ENCODE measurements around the gene DSTYK.

The DSTYK gene

DNA sequence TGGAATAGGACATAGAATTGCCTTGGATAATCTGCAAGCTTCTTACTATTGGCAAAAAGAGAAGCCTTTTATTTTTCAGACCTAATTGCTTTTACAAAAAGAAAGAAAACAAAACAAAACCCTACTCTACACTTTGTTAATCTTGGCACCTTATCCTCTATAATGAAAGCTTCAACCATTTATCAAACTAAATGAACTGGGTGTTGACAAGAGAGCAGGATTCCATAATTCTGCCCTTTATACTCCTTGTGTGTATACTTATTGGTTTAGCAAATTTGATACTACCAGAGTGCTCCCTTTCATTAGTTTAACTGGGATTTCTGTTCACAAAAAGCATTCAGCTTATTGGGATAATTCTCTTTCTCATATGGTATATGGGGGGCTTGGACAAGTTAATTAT lies 13.2 kb upstream of the DSTYK start:
- TF ChIP-seq JUND (IDR thresholded peaks at IDR 0.05; ENCODE audit: low read depth): no peak
- in situ Hi-C loops (cut with HindIII; ENCODE audit: low pct_unique_long_range_greater_than_20kb, low sequenced_read_pairs): no loop called here
- no peak for DNase-seq (ENCODE audit: low read depth in 1 of 2, low spot score in 1 of 2)

DNA sequence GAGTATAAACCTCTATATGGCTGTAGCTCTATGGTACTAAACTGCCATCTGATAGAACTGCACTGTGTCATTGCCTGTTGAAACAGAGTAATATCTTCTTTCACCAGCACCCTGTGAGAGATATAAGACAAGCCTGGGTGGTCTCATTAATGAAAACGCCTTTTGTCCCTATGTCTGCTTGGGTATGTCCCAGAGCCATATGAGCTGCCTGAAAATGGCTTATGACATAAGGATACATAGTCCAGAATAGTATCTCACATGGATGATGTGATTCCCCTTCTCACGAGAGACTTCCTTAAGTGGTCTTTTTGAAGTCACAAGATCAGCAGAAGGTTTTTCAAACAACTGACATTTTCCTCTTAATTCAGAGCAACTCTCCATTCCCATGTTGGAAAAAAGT lies 8.9 kb upstream of the DSTYK start:
- no peak for TF ChIP-seq JUND (IDR thresholded peaks at IDR 0.05; ENCODE audit: low read depth)
- in situ Hi-C loops (cut with HindIII; ENCODE audit: low pct_unique_long_range_greater_than_20kb, low sequenced_read_pairs): no loop called here
- DNase-seq (ENCODE audit: low read depth in 1 of 2, low spot score in 1 of 2): no peak

DNA sequence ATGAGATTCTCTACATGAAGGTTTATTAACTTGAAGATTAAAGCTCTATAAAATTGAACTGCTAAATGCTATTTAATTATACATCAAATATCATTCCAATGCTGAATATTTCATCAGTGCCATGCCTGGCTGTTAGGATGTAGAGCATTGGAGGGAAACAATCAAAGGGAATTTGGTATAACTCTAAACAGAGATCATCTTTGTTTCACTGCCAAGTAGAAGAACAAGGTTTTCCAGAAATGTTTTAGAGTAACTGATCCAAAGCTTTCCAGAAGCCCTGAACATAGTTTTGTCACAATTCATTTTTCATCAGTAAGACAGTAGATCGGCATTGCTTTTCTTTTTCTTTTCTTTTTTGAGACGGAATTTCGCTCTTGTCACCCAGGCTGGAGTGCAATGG lies 5.9 kb upstream of the DSTYK start:
- DNase-seq (ENCODE audit: low read depth in 1 of 2, low spot score in 1 of 2): no peak
- TF ChIP-seq JUND (IDR thresholded peaks at IDR 0.05; ENCODE audit: low read depth): no peak
- in situ Hi-C loops (cut with HindIII; ENCODE audit: low pct_unique_long_range_greater_than_20kb, low sequenced_read_pairs): no loop called here

DNA sequence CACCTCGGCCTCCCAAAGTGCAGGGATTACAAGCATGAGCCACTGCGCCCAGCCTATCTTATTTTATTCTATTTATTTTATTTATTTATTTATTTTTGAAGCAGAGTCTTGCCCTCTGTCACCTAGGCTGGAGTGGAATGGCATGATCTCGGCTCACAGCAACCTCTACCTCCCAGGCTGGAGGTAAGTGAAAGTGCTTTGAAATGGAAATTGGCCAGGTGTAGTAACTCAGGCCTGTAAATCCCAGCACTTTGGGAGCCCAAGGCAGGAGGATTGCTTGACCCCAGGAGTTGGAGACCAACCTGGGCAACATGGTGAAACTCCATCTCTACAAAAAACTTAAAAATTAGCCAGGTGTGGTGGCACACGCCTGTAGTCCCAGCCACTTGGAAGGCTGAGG lies 5.1 kb upstream of the DSTYK start:
- in situ Hi-C loops (cut with HindIII; ENCODE audit: low pct_unique_long_range_greater_than_20kb, low sequenced_read_pairs): no loop called here
- TF ChIP-seq JUND (IDR thresholded peaks at IDR 0.05; ENCODE audit: low read depth): no peak

DNA sequence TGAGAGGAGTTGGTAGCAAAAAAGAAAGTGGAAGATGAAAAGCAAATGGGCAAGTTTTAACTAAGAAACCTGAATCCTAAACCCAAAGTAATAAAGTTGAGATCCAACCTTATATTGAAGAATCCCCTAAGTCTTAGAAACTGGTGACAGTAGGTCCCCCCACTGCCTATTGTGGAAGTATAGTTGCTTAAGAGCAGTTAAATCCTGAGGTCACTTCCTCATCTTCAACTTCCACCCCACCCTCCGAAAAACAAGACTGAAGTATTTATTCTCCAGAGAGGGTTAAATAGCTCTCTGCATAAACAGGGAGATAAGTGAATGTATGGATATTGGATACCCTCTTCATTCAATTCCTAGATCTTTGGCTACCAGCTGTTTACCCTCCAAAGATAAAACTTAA lies 3.3 kb upstream of the DSTYK start:
- in situ Hi-C loops (cut with HindIII; ENCODE audit: low pct_unique_long_range_greater_than_20kb, low sequenced_read_pairs): no loop called here
- DNase-seq (ENCODE audit: low read depth in 1 of 2, low spot score in 1 of 2): no peak
- TF ChIP-seq JUND (IDR thresholded peaks at IDR 0.05; ENCODE audit: low read depth): no peak

More for the DNA sequence above, 5.1 kb upstream of the DSTYK start:
- DNase-seq (ENCODE audit: low read depth in 1 of 2, low spot score in 1 of 2): no peak

DNA sequence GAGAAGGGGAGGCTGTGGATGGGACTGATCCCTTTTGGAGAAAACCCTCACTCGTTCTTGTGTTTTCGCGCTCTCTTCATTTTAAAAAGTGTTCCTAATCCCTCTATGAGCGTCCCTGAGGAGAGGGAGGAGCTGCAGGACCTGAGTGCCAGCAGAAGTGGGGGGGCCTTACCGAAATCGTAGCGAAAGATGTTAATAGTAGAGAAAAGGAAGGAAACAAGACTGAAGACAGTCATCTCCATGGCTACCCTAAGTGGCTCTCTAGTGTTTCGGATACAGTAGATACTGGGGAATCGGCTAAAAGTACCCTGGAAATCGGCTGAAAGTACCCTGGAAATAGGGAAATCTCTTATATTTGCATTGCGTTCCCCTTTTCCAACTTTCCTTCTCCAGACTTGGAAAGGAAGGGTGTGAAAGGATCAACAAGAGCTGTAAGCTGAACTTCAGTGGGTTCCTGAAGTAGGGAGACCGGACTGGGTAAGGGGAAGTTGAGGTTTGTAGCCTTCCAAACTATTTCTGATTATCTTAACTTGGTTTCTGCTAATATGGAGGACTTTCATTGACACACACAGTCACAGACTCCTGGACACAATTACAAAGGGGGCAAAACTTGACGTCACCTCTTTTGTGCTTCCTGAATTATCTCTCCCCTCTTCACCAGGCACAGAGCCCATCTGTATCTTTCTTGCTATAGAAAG lies 486 bp upstream of the DSTYK start:
- in situ Hi-C loops (cut with HindIII; ENCODE audit: low pct_unique_long_range_greater_than_20kb, low sequenced_read_pairs): no loop called here
- DNase-seq (ENCODE audit: low read depth in 1 of 2, low spot score in 1 of 2): no peak

DNA sequence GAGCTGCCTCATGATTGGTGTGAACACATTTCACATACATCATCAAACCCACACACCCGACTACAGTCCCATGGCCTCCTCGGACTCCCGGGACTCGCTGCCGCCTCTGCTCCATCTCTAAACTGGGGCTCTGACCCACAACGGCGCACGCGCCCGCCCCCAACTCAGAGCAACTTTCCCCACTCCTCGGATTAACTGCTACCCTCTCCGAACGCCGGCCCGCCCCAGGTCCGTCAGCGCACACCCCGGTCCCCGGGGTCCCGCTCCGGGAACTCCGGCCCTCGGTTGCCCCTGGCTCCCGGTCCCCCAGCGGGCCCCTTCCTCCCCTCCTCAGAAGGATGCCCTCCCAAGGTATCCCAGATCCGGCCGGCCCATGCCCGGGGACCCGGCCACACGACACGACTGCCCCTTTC lies 740 bp downstream of the DSTYK start:
- TF ChIP-seq JUND (IDR thresholded peaks at IDR 0.05; ENCODE audit: low read depth): no peak
- in situ Hi-C loops (cut with HindIII; ENCODE audit: low pct_unique_long_range_greater_than_20kb, low sequenced_read_pairs): no loop called here
- DNase-seq (ENCODE audit: low read depth in 1 of 2, low spot score in 1 of 2): peak in 1 of 2 experiments; percentile 36

More for the DNA sequence above, 486 bp upstream of the DSTYK start:
- no peak for TF ChIP-seq JUND (IDR thresholded peaks at IDR 0.05; ENCODE audit: low read depth)

DNA sequence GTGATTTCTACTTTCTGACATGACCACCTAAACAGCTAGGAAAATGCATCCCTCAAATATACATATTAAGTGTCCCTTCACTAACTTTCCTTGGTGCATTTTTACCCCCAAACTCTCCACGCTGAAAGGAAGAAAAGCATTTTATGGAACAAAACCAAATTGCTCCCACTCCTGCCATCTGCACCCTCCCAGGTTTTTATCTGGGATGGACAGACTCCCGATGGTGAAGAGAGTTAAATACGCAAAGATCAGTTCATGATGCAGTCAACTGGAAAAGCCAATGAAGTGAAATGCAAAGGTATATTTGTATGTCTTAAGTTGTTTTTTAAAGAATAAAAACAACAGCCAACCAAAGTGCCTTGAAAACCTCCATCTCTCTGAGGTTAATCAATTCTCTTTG lies 2.7 kb downstream of the DSTYK start:
- in situ Hi-C loops (cut with HindIII; ENCODE audit: low pct_unique_long_range_greater_than_20kb, low sequenced_read_pairs): no loop called here
- no peak for TF ChIP-seq JUND (IDR thresholded peaks at IDR 0.05; ENCODE audit: low read depth)
- DNase-seq (ENCODE audit: low read depth in 1 of 2, low spot score in 1 of 2): no peak

DNA sequence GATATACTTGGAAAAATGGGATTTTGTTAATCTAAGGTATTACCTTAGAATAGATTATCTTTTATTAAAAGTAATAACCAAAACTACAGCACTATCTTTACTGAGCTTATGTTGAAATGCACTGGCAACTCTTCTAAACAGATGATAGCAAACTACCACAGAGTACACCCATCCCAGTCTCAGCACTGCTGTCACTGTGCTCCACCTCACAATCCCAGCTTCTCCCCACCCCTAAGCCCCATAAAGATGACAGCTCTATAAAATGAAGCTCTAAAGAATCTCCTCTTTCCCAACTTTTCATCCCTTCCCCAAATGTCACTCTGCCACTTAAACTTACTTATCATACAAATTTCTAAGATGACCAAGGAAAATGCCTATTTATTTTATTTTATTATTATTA lies 6.4 kb downstream of the DSTYK start:
- no peak for DNase-seq (ENCODE audit: low read depth in 1 of 2, low spot score in 1 of 2)
- in situ Hi-C loops (cut with HindIII; ENCODE audit: low pct_unique_long_range_greater_than_20kb, low sequenced_read_pairs): no loop called here

DNA sequence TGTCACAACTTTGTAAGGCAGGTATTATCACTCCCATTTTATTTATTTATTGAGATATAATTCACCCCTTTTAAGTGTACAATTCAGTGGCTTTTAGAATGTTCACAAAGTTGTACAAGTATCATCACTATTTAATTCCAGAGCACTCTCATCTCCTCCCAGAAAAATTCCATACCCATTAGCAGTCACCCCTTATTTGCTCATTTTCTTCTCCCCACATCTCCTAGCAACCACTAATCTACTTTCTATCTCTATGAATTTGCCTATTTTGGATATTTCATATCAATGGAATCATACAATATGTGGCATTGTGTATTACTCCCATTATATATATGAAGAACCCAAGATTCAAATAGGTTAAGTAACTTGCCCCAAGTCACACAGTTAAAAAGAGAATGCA lies 7.0 kb downstream of the DSTYK start:
- no peak for TF ChIP-seq JUND (IDR thresholded peaks at IDR 0.05; ENCODE audit: low read depth)
- no peak for DNase-seq (ENCODE audit: low read depth in 1 of 2, low spot score in 1 of 2)
- in situ Hi-C loops (cut with HindIII; ENCODE audit: low pct_unique_long_range_greater_than_20kb, low sequenced_read_pairs): no loop called here

More for the DNA sequence above, 6.4 kb downstream of the DSTYK start:
- TF ChIP-seq JUND (IDR thresholded peaks at IDR 0.05; ENCODE audit: low read depth): no peak

DNA sequence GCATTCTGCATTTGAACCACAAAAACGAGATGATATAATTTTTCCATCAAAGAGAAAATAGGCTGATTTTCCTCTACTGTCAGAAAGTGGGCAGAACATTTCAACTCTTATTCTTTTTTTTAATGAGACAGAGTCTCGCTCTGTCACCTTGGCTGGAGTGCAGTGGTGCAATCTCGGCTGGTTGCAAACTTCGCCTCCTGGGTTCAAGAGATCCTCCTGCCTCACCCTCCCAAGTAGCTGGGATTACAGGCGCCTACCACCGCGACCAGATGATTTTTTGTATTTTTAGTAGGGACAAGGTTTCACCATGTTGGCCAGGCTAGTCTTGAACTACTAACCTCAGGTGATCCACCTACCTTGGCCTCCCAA lies 11.6 kb downstream of the DSTYK start:
- no peak for TF ChIP-seq JUND (IDR thresholded peaks at IDR 0.05; ENCODE audit: low read depth)
- in situ Hi-C loops (cut with HindIII; ENCODE audit: low pct_unique_long_range_greater_than_20kb, low sequenced_read_pairs): no loop called here
- DNase-seq (ENCODE audit: low read depth in 1 of 2, low spot score in 1 of 2): no peak

DNA sequence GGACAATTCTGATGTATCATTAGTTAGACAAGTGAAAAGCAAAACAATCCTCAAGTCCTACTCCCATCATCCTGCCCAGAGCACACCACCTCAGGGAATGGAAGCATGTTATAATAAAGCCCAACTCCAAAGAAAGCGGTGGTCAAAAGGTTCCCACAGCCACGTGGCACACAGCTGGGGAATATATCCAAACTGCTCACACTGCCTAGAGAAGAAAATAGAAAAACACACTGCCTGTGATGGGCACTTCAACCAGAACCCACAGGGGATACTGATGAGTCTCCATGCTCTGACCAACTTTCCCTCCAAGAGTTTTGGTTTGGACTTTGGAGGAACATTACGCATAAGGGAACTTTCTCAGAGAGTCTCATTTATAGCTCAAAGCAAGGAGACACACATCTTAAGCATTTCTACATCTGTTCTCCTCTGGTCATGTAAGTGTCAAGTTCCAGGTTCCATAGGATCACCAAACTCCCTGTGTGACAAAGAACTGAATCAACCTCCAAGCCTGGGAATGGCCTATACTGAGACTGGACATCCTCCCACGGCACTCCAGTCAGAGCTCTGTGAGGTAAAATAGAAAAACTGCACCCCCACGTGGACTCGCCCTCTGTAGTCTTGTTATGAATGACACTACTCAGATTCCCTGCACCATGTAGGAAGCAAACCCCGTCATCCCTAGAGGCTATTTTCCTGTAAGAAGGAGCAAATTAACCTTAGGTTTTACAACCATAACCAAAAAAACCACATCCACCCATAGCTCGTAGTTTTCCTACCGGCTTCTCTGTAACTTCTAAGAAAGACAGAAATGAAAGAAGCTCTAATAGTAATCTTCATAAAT lies 12.2 kb downstream of the DSTYK start:
- peak in 1 of 2 experiments; percentile 45 for DNase-seq (ENCODE audit: low read depth in 1 of 2, low spot score in 1 of 2)
- no peak for TF ChIP-seq JUND (IDR thresholded peaks at IDR 0.05; ENCODE audit: low read depth)
- in situ Hi-C loops (cut with HindIII; ENCODE audit: low pct_unique_long_range_greater_than_20kb, low sequenced_read_pairs): no loop called here

DNA sequence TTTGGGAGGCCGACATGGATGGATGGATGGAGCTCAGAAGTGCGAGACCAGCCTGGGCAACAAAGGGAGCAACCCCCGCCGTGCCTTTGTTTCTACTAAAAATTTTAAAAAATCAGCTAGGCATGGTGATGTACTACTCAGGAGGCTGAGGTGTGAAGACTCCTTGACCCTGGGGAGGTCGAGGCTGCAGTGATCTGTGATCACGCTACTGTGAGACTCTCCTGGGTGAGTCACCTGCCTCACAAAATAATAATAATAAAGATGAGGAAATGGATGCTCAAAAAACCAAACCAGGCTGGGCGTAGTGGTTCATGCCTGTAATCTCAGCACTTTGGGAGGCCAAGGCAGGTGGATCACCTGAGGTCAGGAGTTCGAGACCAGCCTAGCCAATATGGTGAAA lies 19.2 kb downstream of the DSTYK start:
- no peak for TF ChIP-seq JUND (IDR thresholded peaks at IDR 0.05; ENCODE audit: low read depth)
- in situ Hi-C loops (cut with HindIII; ENCODE audit: low pct_unique_long_range_greater_than_20kb, low sequenced_read_pairs): no loop called here
- no peak for DNase-seq (ENCODE audit: low read depth in 1 of 2, low spot score in 1 of 2)

Measured in T47D (cell line).